ENCODE results near the gene AKR7A3.

AKR7A3 gene

DNA sequence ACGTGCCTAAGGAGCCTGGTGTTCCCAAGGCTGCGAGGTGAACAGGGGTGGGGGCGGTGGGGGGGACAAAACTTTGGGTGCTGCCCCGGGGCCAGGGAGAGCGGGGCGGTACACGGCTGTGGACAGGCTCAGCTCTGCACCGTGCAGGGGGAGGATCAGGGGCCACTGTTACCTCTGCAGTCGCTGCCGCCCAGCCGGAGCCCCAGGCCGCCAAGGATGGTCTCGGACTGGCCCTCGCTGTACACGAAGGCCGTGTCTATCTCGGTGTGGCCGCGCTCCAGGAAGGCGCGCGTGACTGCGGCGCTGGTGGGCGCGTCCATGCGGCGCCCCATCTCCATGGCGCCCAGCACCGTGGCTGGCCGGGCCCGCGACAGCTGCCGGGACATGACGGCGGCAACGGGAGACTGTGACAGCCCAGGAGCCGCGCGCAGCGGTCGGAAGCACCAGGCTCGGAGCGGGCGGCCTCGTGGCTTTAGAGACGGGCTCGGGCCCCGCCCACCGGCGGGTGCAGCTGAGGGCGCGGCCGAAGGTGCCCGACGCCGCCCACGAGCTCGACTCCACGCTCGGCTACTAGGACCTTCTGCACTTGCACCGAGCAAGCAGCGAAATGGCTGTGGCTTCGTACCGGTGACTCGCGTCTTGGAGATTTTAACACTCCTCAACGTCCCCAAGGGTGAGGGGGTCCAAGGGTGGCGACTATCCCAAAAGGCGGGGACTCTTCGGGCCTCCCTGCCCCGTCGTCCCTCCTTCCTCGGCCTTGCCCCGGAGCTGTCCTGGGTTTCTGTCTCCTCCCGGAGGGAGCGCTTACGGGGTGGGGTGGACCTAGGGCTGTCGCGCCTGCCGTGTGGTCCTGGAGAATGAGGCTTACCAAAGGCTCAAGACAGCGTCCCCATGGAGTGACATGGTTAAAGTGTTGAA is at the start of gene AKR7A3:
AKR7A3 (minus strand) TSS at position 447 of the 918 bp plus-strand sequence; CDS start at position 386, 61 bp downstream.
- DNase-seq: peak in 7 of 14 donors; percentile 27 to 71 (median 38)

DNA sequence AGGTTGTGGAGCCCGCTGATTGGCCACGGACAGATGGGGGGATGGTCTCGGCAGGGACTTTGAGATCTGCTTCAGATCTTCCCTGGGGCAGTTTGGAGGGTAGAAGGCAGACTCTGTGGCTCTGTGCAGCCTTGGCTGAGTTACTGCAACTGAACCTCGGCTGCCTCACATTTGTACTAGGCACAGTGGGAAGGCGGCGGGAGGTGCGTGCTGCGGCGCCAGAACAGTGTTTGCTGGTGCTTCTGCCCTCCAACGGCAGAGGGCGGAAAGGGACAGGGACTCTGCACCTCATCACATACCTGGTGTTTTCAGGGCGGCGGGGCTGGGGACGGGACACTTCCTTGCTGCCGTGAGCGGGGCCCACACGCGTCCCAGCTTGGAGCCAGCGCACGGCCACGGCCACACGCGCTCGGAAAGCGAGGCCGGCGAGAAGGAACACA is 49.8 kb upstream of the AKR7A3 start:
- no peak for DNase-seq

DNA sequence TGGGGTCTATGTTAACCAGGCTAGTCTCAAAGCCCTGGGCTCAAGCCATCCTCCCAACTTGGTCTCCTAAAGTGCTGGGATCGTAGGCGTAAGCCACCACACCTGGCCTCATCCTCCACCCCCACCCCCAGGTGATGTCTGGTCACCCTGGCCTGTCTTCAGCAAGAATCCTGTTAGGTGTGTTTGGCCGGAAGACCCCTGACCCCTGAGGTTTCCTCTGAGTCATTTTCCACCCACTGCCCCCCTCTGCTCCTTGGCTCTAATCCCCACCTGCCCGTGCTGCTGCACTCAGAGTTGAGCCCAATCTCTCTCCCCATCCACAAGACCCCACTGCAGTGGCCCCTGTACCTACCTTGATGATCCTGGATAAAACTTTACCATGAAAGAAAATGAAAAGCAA is 48.7 kb upstream of the AKR7A3 start:
- DNase-seq: no peak

DNA sequence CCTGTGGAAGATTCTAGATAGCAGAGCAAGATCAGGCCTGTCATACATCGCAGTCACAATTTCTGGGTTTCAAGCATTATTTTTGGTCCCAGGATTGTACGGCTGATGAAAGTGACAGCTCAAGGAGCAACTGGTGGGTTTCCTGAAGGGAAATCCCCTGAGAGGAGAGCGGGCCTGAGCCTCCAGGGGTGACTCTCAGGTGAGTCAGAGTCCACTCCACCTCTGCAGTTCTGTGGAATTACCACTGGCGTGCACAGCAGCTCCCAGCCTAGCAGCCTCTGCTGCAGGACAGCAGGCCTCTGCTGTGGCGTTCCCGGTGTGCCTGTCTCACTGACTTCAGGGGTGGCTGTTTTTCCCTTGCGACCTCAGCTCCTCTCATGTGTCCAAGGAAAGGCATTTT is 48.0 kb upstream of the AKR7A3 start:
- DNase-seq: no peak

DNA sequence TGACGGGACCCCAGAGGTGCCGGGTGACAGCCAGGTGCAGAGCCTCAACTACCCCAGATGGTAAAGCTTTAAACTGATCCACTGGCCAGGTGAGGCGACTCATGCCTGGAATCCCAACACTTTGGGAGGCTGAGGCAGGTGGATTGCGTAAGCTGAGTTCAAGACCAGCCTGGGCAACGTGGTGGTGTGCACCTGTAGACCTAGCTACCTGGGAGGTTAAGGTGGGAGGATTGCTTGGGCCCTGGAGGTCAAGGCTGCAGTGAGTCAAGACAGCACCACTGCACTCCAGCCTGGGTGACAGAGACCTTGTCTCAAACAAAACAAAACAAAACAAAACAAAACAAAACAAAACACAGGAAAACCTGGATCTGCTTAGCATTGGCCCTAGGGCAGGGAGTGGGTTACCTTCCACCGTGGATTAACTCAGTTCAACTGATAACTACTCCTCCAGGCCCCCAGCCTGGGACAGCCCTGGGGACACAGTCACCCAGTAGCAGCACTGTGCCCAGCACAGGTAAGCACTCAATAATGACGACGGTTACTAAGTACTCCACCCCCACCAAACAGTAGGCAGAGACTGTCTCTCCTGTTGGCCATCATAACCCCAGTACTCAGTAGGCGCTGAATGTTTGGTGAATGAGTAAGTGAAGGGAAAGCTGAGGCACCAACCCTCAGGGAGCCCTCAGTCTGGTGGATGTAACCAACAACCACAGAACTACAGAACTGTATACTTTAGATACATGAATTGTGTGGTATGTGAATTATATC is 45.2 kb upstream of the AKR7A3 start:
- no peak for DNase-seq

DNA sequence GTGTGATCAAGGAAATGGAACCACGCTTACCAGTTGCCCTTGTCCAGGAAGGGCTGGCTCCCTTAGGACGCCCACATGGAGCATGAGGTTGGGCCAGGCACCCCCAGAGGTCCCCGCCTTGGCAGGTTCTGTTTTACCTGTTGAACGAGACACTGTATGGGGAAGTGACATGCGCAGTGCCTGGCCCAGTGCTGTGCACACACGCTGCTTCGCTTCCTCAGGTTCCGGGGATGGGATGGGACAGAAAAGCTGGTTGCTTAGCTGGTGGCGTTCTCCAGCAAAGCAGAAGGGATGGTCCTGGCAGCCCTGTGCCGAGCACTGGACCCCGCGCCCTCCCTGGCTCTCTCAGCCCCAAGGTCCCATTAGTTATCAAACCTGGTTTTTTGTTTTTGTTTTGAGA is 44.3 kb upstream of the AKR7A3 start:
- no peak for DNase-seq

DNA sequence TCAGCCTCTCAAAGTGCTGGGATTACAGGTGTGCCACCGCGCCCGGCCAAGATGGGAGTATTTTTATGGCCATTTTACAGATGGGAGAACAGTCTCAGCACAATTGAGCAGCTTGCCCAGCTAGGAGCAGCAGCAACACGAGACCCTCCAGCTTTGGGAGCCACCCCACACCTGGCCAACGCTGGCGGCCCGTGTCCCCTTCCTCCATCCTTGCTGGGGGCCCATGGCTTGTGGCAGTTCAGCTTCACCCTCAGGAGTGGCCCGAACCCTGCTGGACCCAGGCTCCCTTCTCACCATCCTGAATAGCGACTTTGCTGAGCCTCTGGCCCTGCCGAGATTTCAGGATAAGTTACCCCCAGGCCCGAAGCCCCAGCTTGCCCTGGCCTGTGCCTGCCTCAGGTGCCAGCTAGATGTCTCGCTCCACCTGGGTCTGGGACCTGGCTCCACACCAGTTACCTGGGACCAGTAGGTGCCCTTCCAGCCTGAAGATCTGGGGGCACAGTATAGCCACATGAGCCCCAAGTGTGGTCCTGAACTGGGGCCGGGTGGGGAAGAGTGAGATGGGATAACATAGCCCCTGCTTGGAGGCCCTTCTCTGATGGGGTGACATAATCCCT is 42.8 kb upstream of the AKR7A3 start:
- DNase-seq: no peak

DNA sequence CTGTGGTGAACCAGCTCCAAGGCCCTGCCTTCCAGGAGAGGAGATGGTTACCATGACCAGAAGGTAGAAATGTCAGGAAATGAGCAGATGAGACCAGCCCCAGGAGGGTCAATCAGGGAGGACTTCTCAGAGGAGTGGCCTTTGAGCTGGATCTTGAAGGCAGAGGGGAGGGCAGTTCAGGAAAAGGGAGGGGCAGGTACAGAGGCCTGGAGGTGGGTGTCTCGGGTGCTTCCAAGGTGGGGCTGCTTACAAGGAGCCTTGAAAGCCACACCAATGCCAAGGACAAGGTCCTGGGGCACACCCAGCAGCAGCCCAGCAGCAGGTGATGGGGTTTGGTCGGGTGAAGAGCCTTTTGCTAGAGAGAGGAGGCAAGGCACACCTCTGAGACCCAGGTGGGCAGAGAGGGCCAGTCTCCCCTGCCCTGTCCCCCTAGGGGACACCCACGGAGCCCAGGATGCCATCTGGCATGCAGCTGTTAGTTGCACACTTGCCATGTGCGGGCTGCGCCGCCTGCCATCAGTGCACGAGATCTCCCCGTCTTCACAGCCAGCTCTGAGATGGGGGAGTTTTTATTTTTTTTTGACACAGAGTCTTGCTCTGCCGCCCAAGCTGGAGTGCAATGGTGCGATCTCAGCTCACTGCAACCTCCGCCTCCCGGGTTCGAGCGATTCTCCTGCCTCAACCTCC is 42.0 kb upstream of the AKR7A3 start:
- DNase-seq: no peak

DNA sequence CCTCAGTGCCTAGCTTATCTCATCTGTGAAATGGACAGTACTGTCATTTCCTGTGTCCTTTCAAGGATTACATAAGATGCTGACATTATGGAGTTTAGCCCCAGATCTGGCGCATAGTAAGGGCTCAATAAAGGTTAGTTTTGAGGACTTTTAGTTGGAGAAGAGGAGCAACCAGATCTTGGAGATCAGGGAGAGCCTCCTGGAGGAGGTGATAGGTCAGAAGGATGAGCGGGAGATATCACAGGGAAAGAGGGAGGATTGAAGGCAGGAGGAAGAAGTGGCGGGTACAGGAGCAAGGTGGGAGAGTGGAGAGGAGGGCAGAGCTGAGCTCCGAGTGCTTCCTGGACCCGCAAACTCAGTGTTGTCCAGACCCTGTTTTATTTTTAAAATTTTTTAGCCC is 41.0 kb upstream of the AKR7A3 start:
- DNase-seq: no peak

DNA sequence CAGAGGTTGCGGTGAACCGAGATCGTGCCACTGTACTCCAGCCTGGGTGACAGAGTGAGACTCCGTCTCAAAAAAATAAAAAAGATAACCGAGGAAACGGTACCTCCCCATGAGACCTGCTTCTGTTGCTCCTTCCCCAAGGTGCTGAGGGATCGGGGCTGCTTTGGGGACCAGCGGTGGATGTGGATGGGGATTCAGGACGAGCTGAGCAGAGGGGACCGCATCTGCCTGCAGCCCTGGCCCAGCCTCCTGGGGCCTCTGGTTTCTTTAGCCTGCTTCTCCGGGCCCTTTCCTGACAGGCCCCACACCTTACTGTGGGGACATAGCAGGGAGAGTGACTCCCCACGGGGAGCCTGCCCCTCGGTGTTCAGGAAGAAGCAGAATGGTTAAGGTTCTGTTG is 40.6 kb upstream of the AKR7A3 start:
- no peak for DNase-seq

DNA sequence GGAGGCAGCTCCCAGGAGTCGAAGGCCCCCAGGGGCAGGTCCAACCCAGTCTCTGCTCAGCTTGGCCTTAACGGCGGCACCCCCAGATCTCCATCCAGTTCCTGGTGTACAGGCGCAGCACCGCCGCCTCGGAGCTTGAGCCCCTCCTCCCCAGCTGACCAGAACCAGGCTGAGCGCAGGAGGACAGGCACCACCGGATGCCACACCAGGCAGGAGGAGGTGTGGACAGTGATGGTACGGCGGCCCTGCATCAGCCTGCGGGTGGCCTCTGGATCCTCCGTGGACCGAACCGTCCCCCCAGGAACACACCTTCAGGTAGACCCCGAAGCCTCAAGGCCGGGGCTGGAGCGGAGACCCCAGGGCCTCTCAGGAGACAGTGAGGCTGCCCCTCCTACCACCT is 39.9 kb upstream of the AKR7A3 start:
- DNase-seq: no peak

DNA sequence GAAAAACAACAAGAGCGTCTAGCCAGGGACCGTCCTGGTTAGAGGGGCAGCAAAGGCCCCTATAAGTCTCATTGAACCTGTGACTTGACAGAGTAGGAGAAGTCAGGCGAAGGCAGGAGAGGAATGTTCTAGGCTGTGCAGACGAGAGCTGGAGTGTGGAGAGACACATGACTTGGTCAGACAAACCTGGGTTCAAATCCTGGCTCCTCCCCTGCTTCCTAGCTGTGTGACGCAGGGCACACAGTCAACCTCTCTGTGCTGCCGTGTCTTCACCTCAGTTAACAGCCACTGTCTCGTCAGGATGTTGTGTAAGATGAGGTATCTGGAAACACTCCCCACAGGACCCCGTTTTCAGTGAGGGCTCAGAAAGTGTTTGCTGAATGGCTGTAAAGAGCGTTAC is 39.2 kb upstream of the AKR7A3 start:
- no peak for DNase-seq

DNA sequence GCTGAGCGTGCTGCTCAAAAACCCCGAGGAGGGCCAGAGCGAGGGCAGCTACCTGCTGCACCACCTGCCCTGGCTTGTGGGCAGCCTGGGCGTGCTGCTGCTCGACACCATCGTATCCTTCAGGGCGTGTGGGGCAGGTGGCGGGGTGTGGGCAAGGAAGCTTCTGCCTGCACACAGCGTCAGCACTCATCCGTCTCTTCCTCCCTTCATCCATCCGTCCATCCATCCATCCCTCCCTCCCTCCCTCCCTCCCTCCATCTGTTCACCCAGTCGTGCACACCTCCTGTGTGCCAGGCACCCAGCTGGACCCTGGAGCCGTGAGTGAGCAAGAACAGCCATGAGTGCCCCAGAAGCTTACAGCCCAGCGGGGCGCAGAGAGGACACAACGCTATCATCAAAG is 38.7 kb upstream of the AKR7A3 start:
- DNase-seq: peak in 1 of 14 donors; percentile 61

DNA sequence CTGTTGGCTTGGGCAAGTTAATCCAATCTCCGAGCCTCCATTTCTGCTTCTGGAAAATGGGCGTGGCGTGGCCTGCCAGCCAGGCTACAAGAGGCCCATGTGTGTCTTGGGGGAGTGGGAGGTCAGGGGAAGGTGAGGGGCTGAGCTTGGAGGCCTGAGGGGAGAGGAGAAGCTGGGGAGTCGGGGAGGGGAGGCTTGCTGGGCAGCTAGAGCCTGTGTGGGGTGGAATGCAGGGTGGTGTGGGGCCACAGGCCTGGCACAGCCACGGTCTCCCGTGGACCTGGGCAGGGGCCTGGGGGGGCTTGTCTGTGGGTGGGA is 38.1 kb upstream of the AKR7A3 start:
- no peak for DNase-seq

DNA sequence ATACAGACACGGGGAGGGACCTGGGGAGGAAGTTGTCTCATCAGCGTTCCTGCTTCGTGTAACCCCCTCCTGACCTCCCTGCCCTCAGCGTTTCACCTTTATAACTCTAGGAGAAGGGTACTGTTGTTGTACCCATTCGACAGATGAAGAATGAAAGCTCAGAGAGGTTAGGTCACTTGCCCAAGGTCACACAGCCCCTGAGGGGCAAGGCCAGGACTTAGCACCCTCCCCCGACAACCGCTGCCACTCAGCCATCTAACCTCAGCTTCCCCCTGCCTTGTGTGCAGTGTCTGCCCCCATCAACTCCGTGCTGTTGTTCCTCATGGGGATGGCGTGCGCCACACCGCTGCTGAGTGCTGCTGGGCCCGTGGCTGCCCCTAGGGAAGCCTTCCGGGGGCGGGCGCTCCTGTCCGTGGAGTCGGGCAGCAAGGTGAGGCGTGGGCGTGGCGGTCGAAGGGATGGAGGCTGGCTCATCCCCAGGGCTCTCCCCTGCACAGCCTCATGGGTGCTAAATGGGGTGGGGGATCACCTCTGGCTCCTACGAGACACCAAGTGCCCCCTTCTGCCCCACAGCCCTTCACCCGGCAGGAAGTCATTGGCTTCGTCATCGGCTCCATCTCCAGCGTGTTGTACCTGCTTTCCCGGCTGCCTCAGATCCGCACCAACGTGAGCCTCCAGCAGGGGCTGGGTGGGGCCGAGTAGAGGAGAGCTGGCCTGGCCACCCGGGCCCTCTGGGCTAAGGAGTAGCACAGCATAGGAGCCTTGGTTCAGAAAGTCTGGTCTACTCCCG is 37.6 kb upstream of the AKR7A3 start:
- no peak for DNase-seq

DNA sequence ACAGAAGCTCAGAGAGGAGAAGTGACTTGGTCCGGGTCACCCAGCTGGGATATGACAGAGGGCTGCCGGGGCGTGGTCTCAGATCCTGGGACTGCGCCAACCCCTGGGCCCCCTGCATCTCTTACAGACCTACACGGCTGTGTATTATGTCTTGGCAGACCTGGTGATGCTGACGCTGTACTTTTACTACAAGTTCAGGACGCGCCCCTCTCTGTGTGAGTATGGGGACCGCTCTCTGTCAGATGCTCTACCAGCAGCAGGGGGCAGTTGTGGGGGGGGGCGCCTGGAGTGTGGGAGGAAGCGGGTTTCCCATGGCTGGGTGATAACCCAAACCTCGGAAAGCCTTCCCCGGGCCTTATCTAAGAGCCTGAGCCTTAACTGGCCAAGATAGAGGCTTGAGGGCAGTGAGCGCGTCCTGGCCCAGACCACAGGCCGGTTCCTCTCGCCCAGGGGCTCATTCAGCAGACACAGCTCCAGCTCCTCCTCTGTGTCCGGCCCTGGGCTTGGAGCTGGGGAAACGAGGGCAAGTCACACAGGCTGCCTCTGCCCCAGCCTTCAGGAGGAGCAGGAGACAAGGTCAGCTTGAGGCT is 36.9 kb upstream of the AKR7A3 start:
- DNase-seq: no peak

DNA sequence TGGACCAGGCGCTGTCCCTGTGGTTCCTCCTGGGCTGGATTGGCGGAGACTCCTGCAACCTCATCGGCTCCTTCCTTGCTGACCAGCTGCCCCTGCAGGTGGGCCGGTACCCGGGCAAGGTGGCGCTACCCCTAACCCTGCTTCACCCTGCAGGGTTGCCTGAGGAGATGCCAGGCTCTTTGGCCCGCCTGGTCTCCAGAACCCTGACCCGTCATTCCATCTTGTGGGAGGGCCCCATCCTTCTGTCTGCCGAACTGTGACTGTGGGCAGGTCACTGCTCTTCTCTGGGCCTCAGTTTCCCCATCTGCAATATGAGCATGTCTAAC is 36.1 kb upstream of the AKR7A3 start:
- DNase-seq: no peak

DNA sequence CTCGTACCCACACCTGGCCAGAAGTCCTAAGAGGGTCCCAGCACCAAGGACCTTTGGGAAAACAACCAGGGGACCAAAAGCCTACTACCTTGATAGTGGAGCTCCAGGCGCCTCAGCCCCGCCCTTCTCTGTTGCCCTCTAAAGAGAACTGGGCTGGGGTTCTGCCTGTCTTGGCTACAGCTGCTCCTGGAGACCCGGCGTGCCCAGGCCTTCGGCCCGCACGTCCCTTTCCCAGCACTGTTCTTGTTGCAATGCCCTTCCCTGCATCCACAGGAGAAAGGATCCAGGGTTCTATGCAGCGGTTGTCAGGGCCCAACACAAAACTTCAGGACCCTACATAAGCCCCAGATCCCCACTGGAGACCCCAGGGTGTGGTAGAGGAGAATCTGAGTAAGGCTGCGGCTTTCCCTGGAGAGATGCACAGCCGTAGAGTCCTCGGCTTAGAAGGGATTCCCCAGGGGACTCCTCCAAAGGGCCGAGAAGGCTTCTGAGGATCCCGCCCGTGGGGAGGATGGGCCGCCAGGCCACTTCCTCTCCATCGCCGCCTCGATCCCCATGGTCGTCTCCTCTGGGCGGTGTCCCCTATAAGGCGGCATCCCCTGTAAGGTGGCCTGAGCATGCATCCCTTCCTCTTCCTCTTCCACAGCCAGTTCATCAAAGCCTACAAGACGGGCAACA is 35.6 kb upstream of the AKR7A3 start:
- no peak for DNase-seq

DNA sequence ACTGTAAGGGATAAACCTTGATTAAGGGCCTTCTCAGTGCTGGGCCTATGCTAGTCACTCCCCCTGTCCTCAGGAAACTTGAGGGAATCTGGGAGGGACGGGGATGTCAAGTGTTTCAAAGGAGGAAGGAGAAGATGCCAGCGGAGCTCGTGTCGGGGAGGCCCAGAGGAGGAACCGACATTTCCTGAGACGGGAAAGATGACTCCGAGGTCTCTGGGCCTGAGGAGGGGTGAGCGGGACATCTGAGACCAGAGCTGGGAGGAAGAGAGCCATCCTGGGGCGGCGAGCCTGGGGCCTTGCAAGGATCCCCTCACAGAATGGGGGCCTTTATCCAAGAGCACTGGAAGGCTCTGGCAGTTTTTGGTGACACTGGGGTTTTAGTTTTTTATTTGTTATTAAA is 33.9 kb upstream of the AKR7A3 start:
- DNase-seq: no peak

DNA sequence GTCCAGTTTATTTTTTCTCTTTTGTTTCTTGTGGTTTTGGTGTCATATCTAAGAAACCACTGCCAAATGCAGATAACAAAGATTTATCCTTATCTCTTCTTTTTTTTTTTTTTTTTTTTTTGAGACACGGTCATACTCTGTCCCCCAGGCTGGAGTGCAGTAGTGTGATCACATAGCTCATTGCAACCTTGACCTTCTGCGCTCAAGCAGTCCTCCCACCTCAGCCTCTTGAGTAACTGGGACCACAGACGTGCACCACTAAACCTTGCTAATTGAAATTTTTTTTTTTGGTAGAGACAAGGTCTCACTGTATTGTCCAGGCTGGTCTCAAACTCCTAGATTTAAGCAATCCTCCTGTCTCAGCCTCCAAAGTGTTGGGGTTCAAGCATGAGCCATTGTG is 32.5 kb upstream of the AKR7A3 start:
- no peak for DNase-seq

DNA sequence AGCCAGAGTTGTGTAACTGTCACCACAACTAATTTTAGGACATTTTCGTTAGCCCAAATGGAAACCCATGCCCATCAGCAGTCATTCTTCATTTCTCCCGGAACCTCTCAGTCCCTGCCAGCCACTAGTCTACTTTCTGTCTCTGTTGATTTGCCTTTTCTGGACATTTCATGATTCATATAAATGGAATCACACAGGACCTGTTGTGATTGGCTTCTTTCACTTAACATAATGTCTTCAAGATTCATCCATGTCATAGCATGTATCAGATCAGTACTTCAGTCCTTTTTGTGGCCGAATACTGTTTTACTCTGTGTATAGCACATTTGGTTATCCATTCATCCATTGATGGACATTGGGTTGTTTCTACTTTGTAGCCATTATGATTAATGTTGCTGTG is 30.6 kb upstream of the AKR7A3 start:
- DNase-seq: no peak

Data from C1 segment of cervical spinal cord (tissue), 14 donors.